B cell (primary cell): ENCODE results near the gene CDKAL1. TPM values are rescaled to one million over a fixed set of nuclear protein-coding genes. Genes with fewer than 3 reads are reported as not detected.

ENCODE experiments used
- ATAC-seq: fragments of 200-7000 bp; cut with Tn5 transposase; one replicate; pipeline ENCODE4 v1.10.0; 2021; ENCODE audit warnings: low read depth, mild to moderate bottlenecking, moderate number of reproducible peaks, moderate library complexity
- CTCF ChIA-PET: fragments of 350-600 bp; sonication (Branson Sonifier 250); formaldehyde crosslinking; loops from one replicate; lab custom pipeline; 2021; ENCODE audit warnings: antibody characterized with exemption, inconsistent platforms; lab: Charles Lee
- POLR2A ChIA-PET: fragments of 350-600 bp; sonication (Branson Sonifier 250); formaldehyde crosslinking; loops from one replicate; lab custom pipeline; 2021; ENCODE audit warnings: antibody characterized with exemption; lab: Charles Lee
- DNase-seq: peaks from one replicate; pipeline ENCODE4 v3.0.0; 2013
- H2AFZ ChIP-seq: 2 replicates; pipeline ENCODE4 v1.6.1; 2012; ENCODE audit warnings: mild to moderate bottlenecking, low read depth, low read length; ENCODE audit not compliant: insufficient read depth, poor library complexity, severe bottlenecking
- H3K27ac ChIP-seq, 2 donors: 1 replicate in 1 of 2; 2 replicates in 1 of 2; pipeline ENCODE4 v1.5.1; 2012 to 2013; ENCODE audit warnings: low read length in 2 of 2, mild to moderate bottlenecking in 2 of 2, moderate library complexity in 1 of 2
- H3K27me3 ChIP-seq, 4 experiments: fragments of 200-600 bp in 1 of 4; sonication (generic) in 1 of 4; replicated peaks in 1 of 4; 1 replicate in 2 of 4; 2 replicates in 2 of 4; pipeline versions ENCODE4 v1.6.1 to v1.7.0; 2013 to 2016; ENCODE audit warnings: low read length in 3 of 4, mild to moderate bottlenecking in 2 of 4, mixed read lengths in 1 of 4, moderate library complexity in 1 of 4; ENCODE audit not compliant: insufficient read depth in 4 of 4, control insufficient read depth in 3 of 4; ENCODE audit errors: control extremely low read depth in 1 of 4
- H3K36me3 ChIP-seq, 2 experiments: replicated peaks in 1 of 2; 1 replicate in 1 of 2; 2 replicates in 1 of 2; pipeline versions ENCODE4 v1.6.1 to v1.7.1; 2013; ENCODE audit warnings: low read length in 1 of 2; ENCODE audit not compliant: insufficient read depth in 2 of 2, control insufficient read depth in 1 of 2; ENCODE audit errors: control extremely low read depth in 1 of 2, extremely low read depth in 1 of 2
- H3K4me1 ChIP-seq, 2 donors: fragments of 200-600 bp in 1 of 2; sonication (generic) in 1 of 2; 1 replicate in 1 of 2; 2 replicates in 1 of 2; pipeline versions ENCODE4 v1.5.1 to v1.6.1; 2013 to 2017; ENCODE audit warnings: low read length in 2 of 2; ENCODE audit not compliant: control insufficient read depth in 2 of 2, insufficient read depth in 2 of 2
- H3K4me2 ChIP-seq: replicated peaks from 2 replicates; pipeline ENCODE3; 2012; ENCODE audit warnings: mild to moderate bottlenecking, low read depth, low read length; ENCODE audit not compliant: poor library complexity, severe bottlenecking
- H3K4me3 ChIP-seq, 5 experiments: fragments of 200-600 bp in 1 of 5; sonication (generic) in 1 of 5; 1 replicate in 3 of 5; 2 replicates in 2 of 5; pipeline versions ENCODE4 v1.5.1 to v1.7.0; 2011 to 2016; ENCODE audit warnings: low read length in 4 of 5, mild to moderate bottlenecking in 4 of 5, low read depth in 2 of 5, control low read depth in 1 of 5, moderate library complexity in 1 of 5; ENCODE audit not compliant: insufficient read depth in 1 of 5; ENCODE audit errors: control extremely low read depth in 1 of 5, extremely low read depth in 1 of 5
- H3K79me2 ChIP-seq: fragments of 200-600 bp; sonication (generic); one replicate; pipeline ENCODE4 v1.6.0; 2016; ENCODE audit warnings: low read length; ENCODE audit not compliant: control insufficient read depth, insufficient read depth
- H3K9ac ChIP-seq: fragments of 200-600 bp; sonication (generic); 2 replicates; pipeline ENCODE4 v1.6.1; 2017; ENCODE audit warnings: mild to moderate bottlenecking, low read length, moderate library complexity
- H3K9me3 ChIP-seq, 3 donors: one replicate each; pipeline versions ENCODE4 v1.6.1 to v1.7.1; 2013; ENCODE audit warnings: low read length in 2 of 3; ENCODE audit not compliant: control insufficient read depth in 2 of 3, insufficient read depth in 1 of 3; ENCODE audit errors: control extremely low read depth in 1 of 3
- H4K20me1 ChIP-seq: 2 replicates; pipeline ENCODE4 v1.6.0; 2012; ENCODE audit warnings: mild to moderate bottlenecking, low read length; ENCODE audit not compliant: insufficient read depth, control insufficient read depth, poor library complexity, severe bottlenecking
- H3K27ac Mint-ChIP-seq: one replicate; pipeline ENCODE4 v1.8.0; 2021; ENCODE audit warnings: mixed read lengths
- H3K27me3 Mint-ChIP-seq: one replicate; pipeline ENCODE4 v1.8.0; 2021; ENCODE audit warnings: mixed read lengths
- H3K4me1 Mint-ChIP-seq: one replicate; pipeline ENCODE4 v1.8.0; 2021; ENCODE audit warnings: mixed read lengths
- H3K4me3 Mint-ChIP-seq: one replicate; pipeline ENCODE4 v1.8.0; 2021; ENCODE audit warnings: mixed read lengths
- H3K9me3 Mint-ChIP-seq: one replicate; pipeline ENCODE4 v1.8.0; 2022; ENCODE audit warnings: mixed read lengths; ENCODE audit not compliant: insufficient read depth
- EZH2 ChIP-seq: IDR thresholded peaks from 2 replicates; pipeline ENCODE4 v1.6.1; 2012; ENCODE audit warnings: borderline replicate concordance, low read depth, mild to moderate bottlenecking, moderate library complexity, low read length; ENCODE audit not compliant: insufficient read depth, poor library complexity, severe bottlenecking
- WGBS: methylation state at CpG from one replicate; pipeline ENCODE4 v1.1.5; 2013; ENCODE audit warnings: missing lambda C conversion rate; ENCODE audit not compliant: insufficient coverage; 5-methylcytosine and 5-hydroxymethylcytosine counted together
- intact Hi-C: fragments of 100-400 bp; cut with micrococcal nuclease; formaldehyde crosslinking; loops from one replicate; pipeline ENCODE4 v1.10.0; 2022
- polyA plus RNA-seq: library from polyadenylated mRNA; depleted of rRNA; stranded (reverse); fragments of >200 nt; gene quantifications from 2 replicates; pipeline ENCODE4 v1.2.3, GENCODE V29; 2012
- total RNA-seq, 2 donors: library from RNA; stranded (reverse); fragments of 120-200 nt in 1 of 2; gene quantifications; 1 replicate in 1 of 2; 2 replicates in 1 of 2; pipeline versions ENCODE4 v1.2.3 to v1.2.4, GENCODE V29; 2013 to 2022
- TF ChIP-seq, protein P1 (sequence below): fragments of 200-600 bp; IDR thresholded peaks from one replicate; pipeline ENCODE4 v1.8.0; 2022; ENCODE audit warnings: antibody characterized with exemption, mild to moderate bottlenecking

The CDKAL1 gene
- total and polyA plus RNA-seq, 2 donors (not counting 1 experiment from before 2014, with no cell fraction given) = 6.1 to 33.3 TPM

GRCh38 chr6:20793174-20793573 lies 258.9 kb downstream of the CDKAL1 start:
- intact Hi-C loops = no loop called here
- ATAC-seq (no peak), DNase-seq (no peak)
- Histone ChIP-seq H3K4me2 (no peak overlapping the region), H3K27ac (no peak overlapping the region), H3K4me1 (no peaks in the 10 kb centered on the region), H3K79me2 (no peaks in the 10 kb centered on the region), H3K4me3 (no peak overlapping the region), H4K20me1 (no peaks in the 10 kb centered on the region), H3K27me3 (no peaks in the 10 kb centered on the region), H3K36me3 (peaks cover 3 to 4% of the 10 kb centered on the region in 2 experiments), H2AFZ (no peak overlapping the region), H3K9me3 (peaks cover 0 to 3% (median 0%) of the 10 kb centered on the region in 3 donors), H3K9ac (no peak overlapping the region)
- TF ChIP-seq, protein P1, sequence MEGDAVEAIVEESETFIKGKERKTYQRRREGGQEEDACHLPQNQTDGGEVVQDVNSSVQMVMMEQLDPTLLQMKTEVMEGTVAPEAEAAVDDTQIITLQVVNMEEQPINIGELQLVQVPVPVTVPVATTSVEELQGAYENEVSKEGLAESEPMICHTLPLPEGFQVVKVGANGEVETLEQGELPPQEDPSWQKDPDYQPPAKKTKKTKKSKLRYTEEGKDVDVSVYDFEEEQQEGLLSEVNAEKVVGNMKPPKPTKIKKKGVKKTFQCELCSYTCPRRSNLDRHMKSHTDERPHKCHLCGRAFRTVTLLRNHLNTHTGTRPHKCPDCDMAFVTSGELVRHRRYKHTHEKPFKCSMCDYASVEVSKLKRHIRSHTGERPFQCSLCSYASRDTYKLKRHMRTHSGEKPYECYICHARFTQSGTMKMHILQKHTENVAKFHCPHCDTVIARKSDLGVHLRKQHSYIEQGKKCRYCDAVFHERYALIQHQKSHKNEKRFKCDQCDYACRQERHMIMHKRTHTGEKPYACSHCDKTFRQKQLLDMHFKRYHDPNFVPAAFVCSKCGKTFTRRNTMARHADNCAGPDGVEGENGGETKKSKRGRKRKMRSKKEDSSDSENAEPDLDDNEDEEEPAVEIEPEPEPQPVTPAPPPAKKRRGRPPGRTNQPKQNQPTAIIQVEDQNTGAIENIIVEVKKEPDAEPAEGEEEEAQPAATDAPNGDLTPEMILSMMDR = no peak
- TF ChIP-seq EZH2 = no peak
- Mint-ChIP-seq H3K4me1 (no peaks in the 10 kb centered on the region), H3K4me3 (no peak overlapping the region), H3K9me3 (peaks cover 2% of the 10 kb centered on the region), H3K27ac (no peak overlapping the region), H3K27me3 (no peaks in the 10 kb centered on the region)
- 71% methylated on average over 4 of the region's 5 CpGs for WGBS
- ChIA-PET CTCF (no interaction called here), POLR2A (no interaction called here)

- POLR2A ChIA-PET = no interaction called here
- no peak overlapping the region for H3K27ac Mint-ChIP-seq
Measured at GRCh38 chr6:20797597-20797996, 263.3 kb downstream of the CDKAL1 start.

More at GRCh38 chr6:20797597-20797996, 263.3 kb downstream of the CDKAL1 start:
- DNase-seq (no peak), ATAC-seq (no peak)
- H3K79me2 ChIP-seq = no peaks in the 10 kb centered on the region
- H3K27ac ChIP-seq = no peak overlapping the region
- no peak overlapping the region for H2AFZ ChIP-seq
- H3K36me3 ChIP-seq = peaks cover 3 to 4% of the 10 kb centered on the region in 2 experiments
- no peak overlapping the region for H3K4me3 Mint-ChIP-seq
- CTCF ChIA-PET = no interaction called here
- peaks cover 0 to 3% (median 0%) of the 10 kb centered on the region in 3 donors for H3K9me3 ChIP-seq
- H3K27me3 ChIP-seq = no peaks in the 10 kb centered on the region
- TF ChIP-seq, protein P1 = no peak
- peaks cover 2% of the 10 kb centered on the region for H3K9me3 Mint-ChIP-seq
- no peak overlapping the region for H3K4me2 ChIP-seq
- 96% methylated on average over 5 of the region's 7 CpGs for WGBS
- no peaks in the 10 kb centered on the region for H4K20me1 ChIP-seq
- no peak overlapping the region for H3K9ac ChIP-seq
- no peaks in the 10 kb centered on the region for H3K4me1 Mint-ChIP-seq
- intact Hi-C loops = no loop called here
- H3K4me3 ChIP-seq = no peak overlapping the region
- no peaks in the 10 kb centered on the region for H3K4me1 ChIP-seq
- H3K27me3 Mint-ChIP-seq = no peaks in the 10 kb centered on the region
